C1 segment of cervical spinal cord (tissue), 14 donors: ENCODE results near the gene CCDC85C.
A peak's percentile ranks its signal among the peaks of the same experiment; 100 is the strongest.

ENCODE experiments used
- DNase-seq, 14 donors: peaks; one replicate each; lab custom pipeline; 2025; lab: John Stamatoyannopoulos, UW

CCDC85C gene

GRCh38 chr14:99560403-99560802 lies 43.6 kb downstream of the CCDC85C start:
- no peak for DNase-seq

- DNase-seq: no peak
These were observed 44.6 kb downstream of the CCDC85C start for GRCh38 chr14:99559286-99559990.

- no peak for DNase-seq
These were observed 47.7 kb downstream of the CCDC85C start for GRCh38 chr14:99556134-99556791.

- DNase-seq: no peak
These were observed 49.1 kb downstream of the CCDC85C start for GRCh38 chr14:99554757-99555531.

- peak in 7 of 14 donors; percentile 30 to 54 (median 41) for DNase-seq
These were observed 49.8 kb downstream of the CCDC85C start for GRCh38 chr14:99554184-99554583.

GRCh38 chr14:99552572-99553216 lies 51.3 kb downstream of the CCDC85C start:
- DNase-seq: no peak

GRCh38 chr14:99552021-99552553 lies 51.9 kb downstream of the CCDC85C start:
- no peak for DNase-seq

GRCh38 chr14:99551034-99551922 lies 52.7 kb downstream of the CCDC85C start:
- DNase-seq: no peak

- DNase-seq: no peak
These were observed 53.5 kb downstream of the CCDC85C start for GRCh38 chr14:99550387-99550992.

GRCh38 chr14:99549684-99550083 lies 54.3 kb downstream of the CCDC85C start:
- no peak for DNase-seq

GRCh38 chr14:99548871-99549515 lies 55.0 kb downstream of the CCDC85C start:
- no peak for DNase-seq

GRCh38 chr14:99548255-99548654 lies 55.8 kb downstream of the CCDC85C start:
- DNase-seq: peak in 1 of 14 donors; percentile 65

- DNase-seq: no peak
These were observed 57.6 kb downstream of the CCDC85C start for GRCh38 chr14:99546234-99546879.

GRCh38 chr14:99545586-99545985 lies 58.4 kb downstream of the CCDC85C start:
- DNase-seq: no peak

GRCh38 chr14:99544991-99545390 lies 59.0 kb downstream of the CCDC85C start:
- DNase-seq: peak in 1 of 14 donors; percentile 15

GRCh38 chr14:99543985-99544384 lies 60.0 kb downstream of the CCDC85C start:
- DNase-seq: no peak

- DNase-seq: no peak
These were observed 60.6 kb downstream of the CCDC85C start for GRCh38 chr14:99543370-99543769.

- DNase-seq: no peak
These were observed 61.4 kb downstream of the CCDC85C start for GRCh38 chr14:99542566-99542965.
